Omental fat pad (tissue), 4 donors: ENCODE measurements around the gene HOXC12. TPM values are rescaled to one million over a fixed set of nuclear protein-coding genes. Genes with fewer than 3 reads are reported as not detected.
A peak's percentile ranks its signal among the peaks of the same experiment; 100 is the strongest.

Experiments used
- ATAC-seq: fragments of 150-250 bp; one replicate; pipeline ENCODE4 v1.9.1; 2016; ENCODE audit warnings: mild to moderate bottlenecking, moderate library complexity; ENCODE audit not compliant: low FRiP score
- DNase-seq: peaks from one replicate; pipeline ENCODE4 v3.0.0-alpha.2; 2019; ENCODE audit warnings: low spot score
- CTCF ChIP-seq, 3 donors: fragments of 450-650 bp; IDR thresholded peaks; one replicate each; pipeline ENCODE4 v1.5.1; 2016 to 2017; ENCODE audit warnings: antibody characterized with exemption in 3 of 3, mild to moderate bottlenecking in 3 of 3, moderate library complexity in 2 of 3
- total RNA-seq, 4 donors: library from RNA; depleted of rRNA; stranded (reverse); fragments of >200 nt; gene quantifications; one replicate each; pipeline ENCODE4 v1.1.0, GENCODE V29; 2016

The HOXC12 gene
- total RNA-seq, 4 donors from 2014 or later, result not detected

- TF ChIP-seq CTCF (IDR thresholded peaks at IDR 0.05), result no peak
- ATAC-seq (no peak), DNase-seq (no peak)
Observed at GRCh38 chr12:53970451-53970850, 15.7 kb downstream of the HOXC12 start.

- TF ChIP-seq CTCF (IDR thresholded peaks at IDR 0.05), result no peak
- ATAC-seq (no peak), DNase-seq (no peak)
Observed at GRCh38 chr12:53971129-53971528, 16.4 kb downstream of the HOXC12 start.

GRCh38 chr12:53971686-53972085 is 17.0 kb downstream of the HOXC12 start:
- ATAC-seq, result no peak
- DNase-seq, result no peak
- TF ChIP-seq CTCF (IDR thresholded peaks at IDR 0.05), result no peak

- ATAC-seq, result peak; percentile 34
- no peak for TF ChIP-seq CTCF (IDR thresholded peaks at IDR 0.05)
- no peak for DNase-seq
Observed at GRCh38 chr12:53972152-53972702, 17.5 kb downstream of the HOXC12 start.

- no peak for ATAC-seq
- DNase-seq, result no peak
- no peak for TF ChIP-seq CTCF (IDR thresholded peaks at IDR 0.05)
Observed at GRCh38 chr12:53972722-53973235, 18.1 kb downstream of the HOXC12 start, which contains the start of gene HOXC11. TSS of gene HOXC11 (plus strand) at chr12:53973126. CDS start at chr12:53973242, 116 bp downstream.

- no peak for TF ChIP-seq CTCF (IDR thresholded peaks at IDR 0.05)
- ATAC-seq, result no peak
Observed at GRCh38 chr12:53973236-53974042, 18.7 kb downstream of the HOXC12 start.

More at GRCh38 chr12:53973236-53974042, 18.7 kb downstream of the HOXC12 start:
- DNase-seq, result no peak
